Cardiac muscle cell (in vitro differentiated cells and primary cell): ENCODE results near the gene HTR1D. TPM values are rescaled to one million over a fixed set of nuclear protein-coding genes. Genes with fewer than 3 reads are reported as not detected.

Source experiments
- DNase-seq, 2 donors: peaks; one replicate each; pipeline versions ENCODE4 v3.0.0 to v3.0.0-alpha.2; 2010 to 2017; ENCODE audit warnings: low read depth in 1 of 2, low spot score in 1 of 2
- H3K27ac ChIP-seq: fragments of 200-600 bp; sonication (generic); 2 replicates; pipeline ENCODE4 v1.5.1; 2016
- H3K27me3 ChIP-seq: fragments of 200-600 bp; sonication (generic); 2 replicates; pipeline ENCODE4 v1.6.0; 2016; ENCODE audit warnings: control low read depth
- H3K36me3 ChIP-seq: fragments of 200-600 bp; sonication (generic); 2 replicates; pipeline ENCODE4 v1.5.1; 2016; ENCODE audit warnings: control low read depth
- H3K4me1 ChIP-seq: fragments of 200-600 bp; sonication (generic); 2 replicates; pipeline ENCODE4 v1.8.1; 2017; ENCODE audit warnings: low read depth, mild to moderate bottlenecking, mixed run types
- H3K4me3 ChIP-seq: fragments of 200-600 bp; sonication (generic); 2 replicates; pipeline ENCODE4 v1.5.1; 2016; ENCODE audit warnings: mild to moderate bottlenecking
- H3K9me3 ChIP-seq: fragments of 200-600 bp; sonication (generic); 2 replicates; pipeline ENCODE4 v1.5.1; 2017; ENCODE audit warnings: low read depth, mild to moderate bottlenecking, control low read depth
- CTCF ChIP-seq: IDR thresholded peaks from 2 replicates; pipeline ENCODE4 v1.5.1; 2012; ENCODE audit warnings: low read depth, mild to moderate bottlenecking, low read length
- polyA plus RNA-seq: library from polyadenylated mRNA; unstranded; fragments of >200 nt; fragmentation: Nextera tagmentation; extraction: Ambion mirVana; gene quantifications from 2 replicates; pipeline ENCODE4 v1.2.1, GENCODE V29; 2016
- total RNA-seq: library from RNA; depleted of rRNA; stranded (reverse); fragments of >200 nt; gene quantifications from 2 replicates; pipeline ENCODE4 v1.2.3, GENCODE V29; 2016

Gene HTR1D
- total and polyA plus RNA-seq, 2 experiments from 2014 or later: 0.09 TPM; not detected in 1

DNA sequence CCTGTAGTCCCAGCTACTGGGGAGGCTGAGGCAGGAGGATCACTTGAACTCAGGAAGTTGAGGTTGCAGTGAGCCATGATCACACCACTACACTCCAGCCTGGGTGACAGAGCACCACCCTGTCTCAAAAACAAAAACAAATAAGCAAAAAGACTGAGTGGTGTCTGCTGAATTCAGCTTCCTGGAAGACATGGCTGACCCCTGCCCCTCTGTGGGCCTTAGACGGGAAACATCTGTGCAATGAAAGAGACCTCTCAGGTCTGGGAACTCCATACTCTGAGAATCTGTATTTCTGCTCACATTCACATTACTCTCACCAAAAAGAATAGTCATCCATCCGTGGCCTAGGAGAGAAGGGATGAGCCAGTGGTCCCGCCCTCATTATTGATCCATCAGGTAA, 2.0 kb downstream of the HTR1D start:
- Histone ChIP-seq H3K36me3 (no peaks in the 10 kb centered on the region), H3K4me1 (no peaks in the 10 kb centered on the region), H3K27ac (no peak overlapping the region), H3K27me3 (peaks cover 50% of the 10 kb centered on the region), H3K4me3 (no peak overlapping the region), H3K9me3 (no peaks in the 10 kb centered on the region)
- DNase-seq: no peak
- no peak for TF ChIP-seq CTCF

DNA sequence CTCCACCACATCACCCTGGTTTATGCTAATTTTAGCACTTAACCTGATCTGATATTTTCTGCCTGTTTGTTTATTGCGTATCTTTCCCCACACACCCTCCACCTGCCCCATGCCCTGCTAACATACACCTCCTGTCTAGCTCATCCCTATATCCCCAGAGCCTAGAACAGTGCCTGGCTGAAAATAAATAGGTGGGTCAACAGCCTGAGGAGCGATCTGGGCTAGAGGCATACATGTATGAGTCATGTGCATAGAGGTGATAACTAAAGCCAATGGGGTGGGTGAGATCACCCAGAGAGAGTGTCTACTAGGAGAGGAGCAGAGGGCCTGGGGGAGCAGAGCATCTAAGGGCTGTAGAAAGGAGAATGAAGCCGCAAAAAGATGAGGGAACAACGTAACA, 2.7 kb downstream of the HTR1D start:
- Histone ChIP-seq H3K9me3 (no peaks in the 10 kb centered on the region), H3K27me3 (peaks cover 46% of the 10 kb centered on the region), H3K4me1 (no peaks in the 10 kb centered on the region), H3K4me3 (no peak overlapping the region), H3K36me3 (no peaks in the 10 kb centered on the region), H3K27ac (no peak overlapping the region)
- TF ChIP-seq CTCF: no peak
- DNase-seq: no peak

DNA sequence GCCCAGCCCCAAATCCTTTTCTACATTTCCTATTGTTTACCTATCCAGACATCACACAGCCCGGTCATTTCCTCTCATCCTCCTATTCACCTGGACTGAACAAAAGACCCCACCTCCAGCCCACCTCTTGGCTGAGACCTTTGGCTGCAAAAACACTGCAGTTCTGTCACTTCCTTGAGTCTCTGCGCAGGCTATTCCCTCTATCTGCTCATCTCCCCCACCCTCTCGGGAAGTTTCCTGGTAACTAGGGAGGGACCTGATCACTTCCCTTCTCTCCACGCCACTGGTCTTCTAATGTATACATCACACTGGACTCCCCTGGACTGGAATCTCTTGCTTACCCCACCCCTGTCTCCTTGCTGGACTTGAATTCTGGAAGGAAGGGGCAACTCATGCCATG, 5.3 kb downstream of the HTR1D start:
- DNase-seq: no peak
- no peaks in the 10 kb centered on the region for H3K36me3 ChIP-seq
- H3K27me3 ChIP-seq: peaks cover 19% of the 10 kb centered on the region
- no peaks in the 10 kb centered on the region for H3K9me3 ChIP-seq
- H3K4me3 ChIP-seq: no peak overlapping the region
- no peak overlapping the region for H3K27ac ChIP-seq
- TF ChIP-seq CTCF: no peak
- H3K4me1 ChIP-seq: no peaks in the 10 kb centered on the region

GRCh38 chr1:23210963-23211362, 6.3 kb downstream of the HTR1D start:
- no peak overlapping the region for H3K27ac ChIP-seq
- H3K9me3 ChIP-seq: no peaks in the 10 kb centered on the region
- H3K36me3 ChIP-seq: no peaks in the 10 kb centered on the region
- no peak overlapping the region for H3K4me3 ChIP-seq
- no peak for DNase-seq
- H3K27me3 ChIP-seq: peaks cover 9% of the 10 kb centered on the region
- H3K4me1 ChIP-seq: no peaks in the 10 kb centered on the region
- no peak for TF ChIP-seq CTCF

GRCh38 chr1:23210351-23210785, 6.9 kb downstream of the HTR1D start:
- Histone ChIP-seq H3K36me3 (no peaks in the 10 kb centered on the region), H3K4me3 (no peak overlapping the region), H3K27me3 (peaks cover 4% of the 10 kb centered on the region), H3K9me3 (no peaks in the 10 kb centered on the region), H3K27ac (no peak overlapping the region), H3K4me1 (no peaks in the 10 kb centered on the region)
- no peak for TF ChIP-seq CTCF
- no peak for DNase-seq

DNA sequence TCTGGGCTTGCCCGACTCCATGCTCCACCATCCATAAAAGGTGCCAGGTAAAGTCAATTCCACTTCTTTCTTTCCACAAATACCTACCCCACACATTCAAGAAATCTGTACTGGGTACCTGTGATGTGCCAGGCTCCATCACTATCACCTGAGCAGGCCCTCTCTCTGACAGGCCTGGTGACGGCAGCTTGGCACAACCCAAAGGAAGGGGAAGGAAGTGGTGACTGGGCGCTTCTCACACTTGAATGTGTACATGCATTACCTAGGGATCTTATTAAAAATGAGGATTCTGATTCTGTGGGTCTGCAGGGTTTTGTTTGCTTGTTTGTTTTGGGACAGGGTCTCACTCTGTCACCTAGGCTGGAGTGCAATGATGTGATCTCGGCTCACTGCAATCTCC, 7.5 kb downstream of the HTR1D start:
- Histone ChIP-seq H3K4me3 (no peak overlapping the region), H3K27me3 (peaks cover 4% of the 10 kb centered on the region), H3K4me1 (no peaks in the 10 kb centered on the region), H3K27ac (no peak overlapping the region), H3K9me3 (no peaks in the 10 kb centered on the region), H3K36me3 (no peaks in the 10 kb centered on the region)
- no peak for DNase-seq
- TF ChIP-seq CTCF: no peak
